Activated CD4-positive, alpha-beta T cell treated with anti-CD3 and anti-CD28 coated beads for 4 hours (primary cell): ENCODE data around the gene MRPL28.
"Not testable (repeated sequence)": the region's sequence is repeated elsewhere in the genome, so short reads cannot be mapped to it uniquely, and the experiment has no call there.

Experiments used
- DNase-seq, 2 donors: peaks; one replicate each; pipeline ENCODE4 v3.0.0-alpha.2; 2020

The MRPL28 gene

GRCh38 chr16:370443-370842 is at the start of gene MRPL28:
MRPL28 (minus strand) TSS chr16:370538; CDS start chr16:370218, 320 bp downstream.
- peak; percentile 93 for DNase-seq

- not testable (repeated sequence) for DNase-seq
Measured at GRCh38 chr16:415170-415498, 44.8 kb upstream of the MRPL28 start.

GRCh38 chr16:414395-415169 is 44.2 kb upstream of the MRPL28 start:
- DNase-seq, result no peak

- no peak for DNase-seq
Measured at GRCh38 chr16:411576-412265, 41.4 kb upstream of the MRPL28 start.

GRCh38 chr16:410516-411178 is 40.3 kb upstream of the MRPL28 start:
- DNase-seq, result no peak

GRCh38 chr16:407253-407652 is 36.9 kb upstream of the MRPL28 start:
- DNase-seq, result no peak

- no peak for DNase-seq
Measured at GRCh38 chr16:405548-406506, 35.5 kb upstream of the MRPL28 start.

GRCh38 chr16:404971-405486 is 34.7 kb upstream of the MRPL28 start:
- DNase-seq, result no peak

GRCh38 chr16:401468-402348 is 31.4 kb upstream of the MRPL28 start, which contains the start of gene DECR2:
DECR2 (plus strand) TSS chr16:401885; CDS start chr16:401964, 79 bp downstream.
- peak; percentile 99 for DNase-seq

GRCh38 chr16:400061-400591 is 29.8 kb upstream of the MRPL28 start:
- DNase-seq, result no peak

- DNase-seq, result no peak
Measured at GRCh38 chr16:399340-400019, 29.1 kb upstream of the MRPL28 start.

- no peak for DNase-seq
Measured at GRCh38 chr16:398561-399339, 28.4 kb upstream of the MRPL28 start.

- DNase-seq, result no peak
Measured at GRCh38 chr16:397736-398332, 27.5 kb upstream of the MRPL28 start.

- no peak for DNase-seq
Measured at GRCh38 chr16:397135-397661, 26.9 kb upstream of the MRPL28 start, which contains the start of gene NME4. NME4 (plus strand) TSS chr16:397199; CDS start chr16:397223, 24 bp downstream.

- DNase-seq, result no peak
Measured at GRCh38 chr16:396605-397004, 26.3 kb upstream of the MRPL28 start.

- no peak for DNase-seq
Measured at GRCh38 chr16:396199-396598, 25.9 kb upstream of the MRPL28 start.

- no peak for DNase-seq
Measured at GRCh38 chr16:392450-393030, 22.2 kb upstream of the MRPL28 start.

GRCh38 chr16:391885-392335 is 21.6 kb upstream of the MRPL28 start:
- DNase-seq, result peak; percentile 66 to 77
